H9 (cell line): ENCODE results near the gene LRTM2. TPM values are rescaled to one million over a fixed set of nuclear protein-coding genes. Genes with fewer than 3 reads are reported as not detected.

Source experiments
- DNase-seq: peaks from one replicate; pipeline ENCODE4 v3.0.0-alpha.2; 2017
- H2AFZ ChIP-seq: one replicate; pipeline ENCODE4 v1.6.1; 2013; ENCODE audit warnings: mild to moderate bottlenecking, low read length, control low read depth, moderate library complexity
- H2AK5ac ChIP-seq: 2 replicates; pipeline ENCODE4 v1.6.1; 2013; ENCODE audit warnings: low read length, control low read depth, mixed read lengths; ENCODE audit not compliant: insufficient read length
- H2BK120ac ChIP-seq: one replicate; pipeline ENCODE4 v1.6.1; 2013; ENCODE audit warnings: low read depth, mild to moderate bottlenecking, low read length, control low read depth, inconsistent platforms; ENCODE audit not compliant: poor library complexity, severe bottlenecking
- H2BK12ac ChIP-seq: 2 replicates; pipeline ENCODE4 v1.6.1; 2013; ENCODE audit warnings: low read length, control low read depth, mixed read lengths, low read depth; ENCODE audit not compliant: insufficient read length
- H2BK15ac ChIP-seq: 2 replicates; pipeline ENCODE4 v1.6.1; 2013; ENCODE audit warnings: low read depth, low read length, control low read depth
- H2BK20ac ChIP-seq: one replicate; pipeline ENCODE4 v1.6.1; 2013; ENCODE audit warnings: low read depth, mild to moderate bottlenecking, low read length, control low read depth, inconsistent platforms; ENCODE audit not compliant: poor library complexity, severe bottlenecking
- H2BK5ac ChIP-seq: 2 replicates; pipeline ENCODE4 v1.6.1; 2013; ENCODE audit warnings: low read length, control low read depth, mixed read lengths; ENCODE audit not compliant: insufficient read length
- H3K14ac ChIP-seq: 2 replicates; pipeline ENCODE4 v1.6.1; 2013; ENCODE audit warnings: low read length, control low read depth; ENCODE audit not compliant: insufficient read depth
- H3K18ac ChIP-seq: 2 replicates; pipeline ENCODE4 v1.6.1; 2013; ENCODE audit warnings: low read depth, mild to moderate bottlenecking, mixed read lengths, low read length, control low read depth; ENCODE audit not compliant: insufficient read length
- H3K23ac ChIP-seq: 2 replicates; pipeline ENCODE4 v1.6.1; 2013; ENCODE audit warnings: low read length, control low read depth, mixed read lengths, low read depth; ENCODE audit not compliant: insufficient read length
- H3K23me2 ChIP-seq: 2 replicates; pipeline ENCODE4 v1.6.1; 2013; ENCODE audit warnings: low read depth, mild to moderate bottlenecking, mixed read lengths, low read length, control low read depth; ENCODE audit not compliant: insufficient read length, poor library complexity, severe bottlenecking
- H3K27ac ChIP-seq: 2 replicates; pipeline ENCODE4 v1.5.1; 2013; ENCODE audit warnings: low read length, control low read depth, mixed read lengths, low read depth; ENCODE audit not compliant: insufficient read length
- H3K27me3 ChIP-seq: 2 replicates; pipeline ENCODE4 v1.6.1; 2013; ENCODE audit warnings: low read length, control low read depth, inconsistent platforms; ENCODE audit not compliant: insufficient read depth
- H3K4ac ChIP-seq: 2 replicates; pipeline ENCODE4 v1.6.1; 2013; ENCODE audit warnings: low read depth, mild to moderate bottlenecking, control low read depth, inconsistent platforms, low read length, moderate library complexity
- H3K4me1 ChIP-seq: 2 replicates; pipeline ENCODE4 v1.6.1; 2013; ENCODE audit warnings: low read length, control low read depth, inconsistent platforms; ENCODE audit not compliant: insufficient read depth
- H3K4me2 ChIP-seq: 2 replicates; pipeline ENCODE4 v1.6.1; 2013; ENCODE audit warnings: low read length, control low read depth, mixed read lengths; ENCODE audit not compliant: insufficient read length, insufficient read depth
- H3K56ac ChIP-seq: 2 replicates; pipeline ENCODE4 v1.6.1; 2013; ENCODE audit warnings: low read depth, mild to moderate bottlenecking, mixed read lengths, low read length, control low read depth; ENCODE audit not compliant: insufficient read length
- H3K79me1 ChIP-seq: 2 replicates; pipeline ENCODE4 v1.6.1; 2013; ENCODE audit warnings: low read depth, mild to moderate bottlenecking, moderate library complexity, low read length, control low read depth, inconsistent platforms; ENCODE audit not compliant: insufficient read depth, poor library complexity, severe bottlenecking
- H3K79me2 ChIP-seq: 2 replicates; pipeline ENCODE4 v1.6.1; 2013; ENCODE audit warnings: low read length, control low read depth, inconsistent platforms; ENCODE audit not compliant: insufficient read depth
- H3K9ac ChIP-seq: 2 replicates; pipeline ENCODE4 v1.6.1; 2013; ENCODE audit warnings: low read length, control low read depth, mixed read lengths; ENCODE audit not compliant: insufficient read length; ENCODE audit errors: extremely low read depth
- H3K9me3 ChIP-seq: one replicate; pipeline ENCODE4 v1.6.1; 2013; ENCODE audit warnings: low read depth, low read length, inconsistent platforms; ENCODE audit not compliant: control insufficient read depth
- H3T11ph ChIP-seq: one replicate; pipeline ENCODE4 v1.6.1; 2013; ENCODE audit warnings: mild to moderate bottlenecking, low read length, control low read depth, inconsistent platforms
- H4K20me1 ChIP-seq: one replicate; pipeline ENCODE4 v1.6.1; 2013; ENCODE audit not compliant: control insufficient read depth, insufficient read length, insufficient read depth
- H4K5ac ChIP-seq: 2 replicates; pipeline ENCODE4 v1.6.1; 2013; ENCODE audit warnings: low read depth, mild to moderate bottlenecking, mixed read lengths, low read length, control low read depth; ENCODE audit not compliant: insufficient read length
- H4K8ac ChIP-seq: replicated peaks from 2 replicates; pipeline ENCODE4 v1.6.1; 2013; ENCODE audit warnings: low read length, control low read depth, mixed read lengths, low read depth; ENCODE audit not compliant: insufficient read length
- H4K91ac ChIP-seq: 2 replicates; pipeline ENCODE4 v1.6.1; 2013; ENCODE audit warnings: low read depth, mild to moderate bottlenecking, moderate library complexity, mixed read lengths, low read length, control low read depth; ENCODE audit not compliant: insufficient read length
- H3K27ac Mint-ChIP-seq, 3 experiments: 2 replicates in 2 of 3; 3 replicates in 1 of 3; pipeline ENCODE4 v1.8.0; 2020 to 2021; ENCODE audit warnings: mixed read lengths in 3 of 3, mild to moderate bottlenecking in 1 of 3, moderate library complexity in 1 of 3
- H3K27me3 Mint-ChIP-seq: 2 replicates; pipeline ENCODE4 v1.8.0; 2021; ENCODE audit warnings: low read depth, mild to moderate bottlenecking, moderate library complexity, mixed read lengths
- H3K36me3 Mint-ChIP-seq, 3 experiments: 2 replicates in 2 of 3; 3 replicates in 1 of 3; pipeline ENCODE4 v1.8.0; 2020 to 2021; ENCODE audit warnings: low read depth in 3 of 3, mixed read lengths in 3 of 3; ENCODE audit not compliant: insufficient read depth in 1 of 3
- H3K4me1 Mint-ChIP-seq, 2 experiments: 2 replicates each; pipeline ENCODE4 v1.8.0; 2020; ENCODE audit warnings: mixed read lengths in 2 of 2
- H3K4me3 Mint-ChIP-seq, 2 experiments: 2 replicates in 1 of 2; 3 replicates in 1 of 2; pipeline ENCODE4 v1.8.0; 2020 to 2021; ENCODE audit warnings: mild to moderate bottlenecking in 2 of 2, mixed read lengths in 2 of 2, moderate library complexity in 1 of 2
- H3K9me3 Mint-ChIP-seq, 2 experiments: 2 replicates in 1 of 2; 3 replicates in 1 of 2; pipeline ENCODE4 v1.8.0; 2020; ENCODE audit warnings: mild to moderate bottlenecking in 2 of 2, mixed read lengths in 2 of 2, moderate library complexity in 1 of 2
- CTCF ChIP-seq: fragments of 200-600 bp; sonication (generic); conservative IDR thresholded peaks from 3 replicates; pipeline ENCODE4 v1.8.0; 2021; ENCODE audit warnings: antibody characterized with exemption, mild to moderate bottlenecking
- WGBS: extraction: QIAGEN DNeasy Blood & Tissue Kit; methylation state at CpG from one replicate; pipeline ENCODE4 v1.1.7; 2013; ENCODE audit warnings: missing lambda C conversion rate, low lambda C conversion rate, mixed read lengths; ENCODE audit not compliant: insufficient read length; ENCODE audit errors: extremely low coverage; 5-methylcytosine and 5-hydroxymethylcytosine counted together
- total RNA-seq: library from RNA; stranded (reverse); gene quantifications from 2 replicates; pipeline ENCODE4 v1.2.1, GENCODE V29; 2021

The LRTM2 gene
- total RNA-seq, 1 experiment from 2014 or later: not detected

- no peak for TF ChIP-seq CTCF
- no peak overlapping the region for H3K56ac ChIP-seq
- H3K9ac ChIP-seq: no peak overlapping the region
- H3K9me3 Mint-ChIP-seq: no peaks in the 10 kb centered on the region
- no peak overlapping the region for H3K18ac ChIP-seq
- DNase-seq: peak; percentile 18
- H3K4me2 ChIP-seq: no peak overlapping the region
- H3K79me2 ChIP-seq: no peaks in the 10 kb centered on the region
- H3K79me1 ChIP-seq: no peaks in the 10 kb centered on the region
- H2BK15ac ChIP-seq: no peak overlapping the region
- H3K27ac ChIP-seq: no peak overlapping the region
- no peaks in the 10 kb centered on the region for H3K27me3 ChIP-seq
- H3K14ac ChIP-seq: no peak overlapping the region
- no CpG with 5 or more reads among the region's 8 CpGs for WGBS
- no peak overlapping the region for H3K4ac ChIP-seq
- no peaks in the 10 kb centered on the region for H3K23me2 ChIP-seq
- no peak overlapping the region for H4K91ac ChIP-seq
- no peaks in the 10 kb centered on the region for H3K4me1 Mint-ChIP-seq
- H3K4me1 ChIP-seq: no peaks in the 10 kb centered on the region
- no peak overlapping the region for H2BK120ac ChIP-seq
- no peak overlapping the region for H2AK5ac ChIP-seq
- no peak overlapping the region for H3T11ph ChIP-seq
- no peak overlapping the region for H2BK5ac ChIP-seq
- no peak overlapping the region for H2AFZ ChIP-seq
- no peak overlapping the region for H3K27ac Mint-ChIP-seq
- peaks cover 0 to 5% (median 0%) of the 10 kb centered on the region in 3 experiments; a peak in 2 of 7 replicates for H3K36me3 Mint-ChIP-seq
- no peak overlapping the region for H4K5ac ChIP-seq
- no peak overlapping the region for H3K4me3 Mint-ChIP-seq
- no peak overlapping the region for H4K8ac ChIP-seq
- no peaks in the 10 kb centered on the region for H4K20me1 ChIP-seq
- H2BK12ac ChIP-seq: no peak overlapping the region
- H3K9me3 ChIP-seq: no peaks in the 10 kb centered on the region
- H2BK20ac ChIP-seq: no peak overlapping the region
- no peak overlapping the region for H3K23ac ChIP-seq
- no peaks in the 10 kb centered on the region; the same call in 1 of the 2 replicates for H3K27me3 Mint-ChIP-seq
Measured at GRCh38 chr12:1881301-1881700, 60.9 kb downstream of the LRTM2 start.
